Ishikawa (cell line): ENCODE results near the gene CCDC107.

Experiments used
- CEBPB ChIP-seq: IDR thresholded peaks from 2 replicates; pipeline ENCODE4 v1.6.1; 2012
- EGR1 ChIP-seq: IDR thresholded peaks from 2 replicates; pipeline ENCODE4 v1.6.1; 2012
- EP300 ChIP-seq: IDR thresholded peaks from 2 replicates; pipeline ENCODE4 v1.6.1; 2012; ENCODE audit warnings: borderline replicate concordance
- MAX ChIP-seq: IDR thresholded peaks from 2 replicates; pipeline ENCODE4 v1.6.1; 2012
- NFIC ChIP-seq: IDR thresholded peaks from 2 replicates; pipeline ENCODE4 v1.6.1; 2012
- RAD21 ChIP-seq: IDR thresholded peaks from 2 replicates; pipeline ENCODE4 v1.6.1; 2012; ENCODE audit warnings: low read depth
- REST ChIP-seq: IDR thresholded peaks from 2 replicates; pipeline ENCODE4 v1.6.1; 2012; ENCODE audit warnings: low read depth, mild to moderate bottlenecking
- TAF1 ChIP-seq: IDR thresholded peaks from 2 replicates; pipeline ENCODE4 v1.6.1; 2012; ENCODE audit warnings: low read depth, mild to moderate bottlenecking
- ZBTB7A ChIP-seq: IDR thresholded peaks from 2 replicates; pipeline ENCODE4 v1.6.1; 2012; ENCODE audit warnings: low read depth

- no peak for TF ChIP-seq TAF1
- no peak for TF ChIP-seq ZBTB7A
- TF ChIP-seq CEBPB: no peak
- no peak for TF ChIP-seq EP300
- no peak for TF ChIP-seq RAD21
- TF ChIP-seq NFIC: no peak
- no peak for TF ChIP-seq EGR1
- TF ChIP-seq REST: no peak
- TF ChIP-seq MAX: no peak
Observed at GRCh38 chr9:35609001-35609819, 48.9 kb upstream of the CCDC107 start.
